GM12875 (cell line): ENCODE data around the gene SNX9.

Source experiments
- H3K4me3 ChIP-seq: one replicate; pipeline ENCODE4 v1.5.1; 2011; ENCODE audit warnings: low read depth, low read length, control low read depth
- TF ChIP-seq, protein P1 (sequence below): IDR thresholded peaks from 2 replicates; pipeline ENCODE4 v1.5.1; 2011; ENCODE audit warnings: low read depth, mild to moderate bottlenecking, control low read depth, inconsistent platforms, low read length, moderate library complexity, borderline replicate concordance; ENCODE audit not compliant: insufficient read depth

SNX9 gene

DNA sequence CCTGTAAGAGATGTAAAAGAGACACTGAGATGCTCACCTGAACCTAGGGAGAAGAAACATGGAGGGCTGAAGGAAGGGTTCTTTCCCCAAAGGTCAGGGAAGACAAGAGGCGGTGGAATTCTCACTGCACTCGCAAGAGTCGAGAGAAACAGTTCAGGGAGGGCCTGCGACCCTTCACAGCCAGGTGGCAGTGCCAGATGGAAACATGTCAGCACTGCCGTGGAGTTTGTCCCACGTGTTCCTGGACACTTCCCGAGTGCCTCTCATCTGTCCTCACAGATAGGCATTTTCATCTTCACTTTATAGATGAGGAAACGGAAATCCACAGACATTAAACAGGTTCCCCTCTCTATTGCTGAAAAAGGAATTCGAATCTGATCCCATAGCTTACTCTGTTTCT lies 88.2 kb downstream of the SNX9 start:
- TF ChIP-seq, protein P1, sequence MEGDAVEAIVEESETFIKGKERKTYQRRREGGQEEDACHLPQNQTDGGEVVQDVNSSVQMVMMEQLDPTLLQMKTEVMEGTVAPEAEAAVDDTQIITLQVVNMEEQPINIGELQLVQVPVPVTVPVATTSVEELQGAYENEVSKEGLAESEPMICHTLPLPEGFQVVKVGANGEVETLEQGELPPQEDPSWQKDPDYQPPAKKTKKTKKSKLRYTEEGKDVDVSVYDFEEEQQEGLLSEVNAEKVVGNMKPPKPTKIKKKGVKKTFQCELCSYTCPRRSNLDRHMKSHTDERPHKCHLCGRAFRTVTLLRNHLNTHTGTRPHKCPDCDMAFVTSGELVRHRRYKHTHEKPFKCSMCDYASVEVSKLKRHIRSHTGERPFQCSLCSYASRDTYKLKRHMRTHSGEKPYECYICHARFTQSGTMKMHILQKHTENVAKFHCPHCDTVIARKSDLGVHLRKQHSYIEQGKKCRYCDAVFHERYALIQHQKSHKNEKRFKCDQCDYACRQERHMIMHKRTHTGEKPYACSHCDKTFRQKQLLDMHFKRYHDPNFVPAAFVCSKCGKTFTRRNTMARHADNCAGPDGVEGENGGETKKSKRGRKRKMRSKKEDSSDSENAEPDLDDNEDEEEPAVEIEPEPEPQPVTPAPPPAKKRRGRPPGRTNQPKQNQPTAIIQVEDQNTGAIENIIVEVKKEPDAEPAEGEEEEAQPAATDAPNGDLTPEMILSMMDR: no peak
- H3K4me3 ChIP-seq: no peak overlapping the region

DNA sequence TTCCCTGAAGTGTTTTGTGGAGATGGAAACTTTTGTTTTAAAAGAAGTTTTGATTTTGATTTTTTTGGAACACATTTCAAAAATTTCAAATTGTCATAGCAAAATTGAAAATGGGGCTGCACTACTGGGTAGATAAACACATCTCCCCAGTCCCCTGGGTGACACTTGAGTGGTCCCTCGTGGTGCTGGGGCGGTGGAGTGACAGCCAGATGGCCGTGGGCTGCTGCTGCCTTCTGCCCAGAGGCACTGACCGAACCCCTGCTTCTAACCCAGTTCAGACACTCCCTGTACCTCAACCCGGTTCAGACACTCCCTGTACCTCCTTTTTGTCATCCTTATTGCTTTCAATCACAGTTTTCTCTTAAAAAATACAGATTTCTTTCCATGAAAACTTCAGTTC lies 88.7 kb downstream of the SNX9 start:
- TF ChIP-seq, protein P1: no peak

DNA sequence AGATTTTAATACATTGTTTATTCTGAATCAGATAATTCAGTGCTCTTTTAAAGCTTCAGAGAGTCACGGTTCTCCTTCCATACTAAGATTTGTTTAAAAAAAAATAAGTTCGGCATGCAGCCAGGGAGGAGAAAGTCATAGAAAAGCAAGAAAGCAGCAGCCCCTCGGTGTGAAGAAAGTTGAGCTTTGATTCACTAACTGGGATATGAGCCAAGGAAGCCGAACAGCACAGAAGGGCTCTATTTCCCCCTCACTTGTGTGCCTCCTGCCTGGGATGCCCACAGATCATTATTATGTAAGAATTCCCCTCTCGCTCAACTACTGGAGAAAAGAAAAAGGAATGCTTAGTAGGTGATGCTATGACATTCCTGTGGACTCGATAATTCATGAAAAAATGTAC lies 89.3 kb downstream of the SNX9 start:
- no peak overlapping the region for H3K4me3 ChIP-seq
- TF ChIP-seq, protein P1: no peak

More for the DNA sequence above, 88.7 kb downstream of the SNX9 start:
- H3K4me3 ChIP-seq: no peak overlapping the region

DNA sequence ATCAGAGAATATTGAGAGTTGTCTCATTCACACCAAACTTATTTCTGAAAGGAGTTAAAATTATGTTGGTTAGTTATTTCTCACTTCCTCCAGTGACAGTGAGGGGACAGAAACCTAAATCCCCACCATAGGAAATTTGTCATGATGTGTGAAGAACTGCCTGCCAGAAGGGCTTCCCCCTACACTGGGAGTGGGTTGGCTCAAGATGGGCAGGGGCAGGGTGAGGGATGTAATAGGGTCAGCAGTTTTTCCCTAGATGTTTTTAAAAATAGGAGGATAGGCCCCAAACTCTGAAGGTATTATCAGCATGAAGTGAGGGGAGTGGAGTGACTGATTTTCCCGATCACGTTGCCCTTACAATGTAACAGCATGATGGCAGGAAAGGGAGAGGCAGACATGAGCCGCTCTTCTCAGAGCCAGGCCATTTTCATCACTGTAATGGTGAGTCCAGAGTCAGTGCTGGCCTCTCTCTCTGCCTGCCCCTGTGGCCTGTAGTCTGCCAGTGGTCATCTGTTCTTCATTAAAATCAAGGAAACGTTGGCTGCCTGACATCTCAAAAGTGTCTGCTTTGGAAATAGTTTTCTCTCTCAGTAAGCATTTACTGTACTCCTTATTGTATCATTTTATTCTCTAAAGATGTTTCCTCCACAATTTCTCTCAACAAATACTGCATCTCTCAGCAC lies 98.8 kb downstream of the SNX9 start:
- TF ChIP-seq, protein P1: no peak
- H3K4me3 ChIP-seq: no peak overlapping the region

DNA sequence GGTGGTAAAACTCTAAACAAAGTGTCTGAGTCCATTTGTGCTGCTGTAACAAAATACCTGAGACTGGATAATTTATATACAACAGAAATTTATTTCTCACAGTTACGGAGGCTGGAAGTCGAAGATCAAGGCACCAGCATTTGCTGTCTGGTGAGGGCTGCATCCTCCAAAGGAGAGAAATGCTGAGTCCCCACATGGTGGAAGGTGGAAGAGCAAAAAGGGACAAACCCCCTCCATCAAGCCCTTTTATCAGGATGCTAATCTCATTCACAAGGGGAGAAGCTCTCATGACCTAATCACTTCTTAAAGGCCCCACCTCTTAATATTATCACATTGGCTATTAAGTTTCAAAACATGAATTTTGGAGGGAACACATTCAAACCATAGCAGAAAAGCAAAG lies 102.7 kb downstream of the SNX9 start:
- TF ChIP-seq, protein P1: no peak
- H3K4me3 ChIP-seq: no peak overlapping the region

DNA sequence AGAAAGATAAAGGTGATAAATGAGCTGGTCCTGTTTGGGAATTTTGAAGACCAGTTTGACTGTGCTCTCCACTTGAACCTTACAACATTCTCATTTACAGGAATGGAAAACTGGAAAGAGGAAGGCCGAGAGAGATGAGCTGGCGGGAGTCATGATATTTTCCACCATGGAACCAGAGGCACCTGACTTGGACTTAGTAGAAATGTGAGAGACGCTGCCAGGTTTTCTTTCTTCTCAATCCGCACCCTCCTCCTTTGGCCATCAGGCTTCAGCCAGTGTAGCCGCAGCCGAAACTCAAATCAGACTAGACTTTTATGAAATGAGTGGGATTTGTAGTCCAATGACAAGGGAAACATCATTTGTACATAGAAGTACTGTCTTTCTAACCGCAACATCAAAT lies 104.0 kb downstream of the SNX9 start:
- TF ChIP-seq, protein P1: no peak
- no peak overlapping the region for H3K4me3 ChIP-seq

DNA sequence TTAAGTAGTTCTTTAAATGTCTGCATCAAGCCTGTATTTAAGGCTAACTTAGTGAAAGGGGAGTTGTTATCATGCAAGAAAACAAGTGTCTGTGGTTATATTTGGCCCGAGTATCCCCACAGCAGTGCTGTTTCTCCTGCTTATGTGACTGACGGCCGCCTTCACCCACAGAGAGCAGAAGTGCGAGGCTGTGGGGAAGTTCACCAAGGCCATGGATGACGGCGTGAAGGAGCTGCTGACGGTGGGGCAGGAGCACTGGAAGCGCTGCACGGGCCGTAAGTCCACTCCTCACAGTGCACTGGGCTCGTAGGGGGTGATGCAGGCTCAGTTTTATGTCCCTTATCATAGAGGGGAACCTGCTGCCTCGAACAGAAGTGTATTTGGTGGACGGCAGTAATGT lies 105.4 kb downstream of the SNX9 start:
- H3K4me3 ChIP-seq: no peak overlapping the region
- TF ChIP-seq, protein P1: no peak
